HG02571 (cell line): ENCODE measurements around the gene ELOVL6.
"Not testable (repeated sequence)": the region's sequence is repeated elsewhere in the genome, so short reads cannot be mapped to it uniquely, and the experiment has no call there.

ENCODE experiments used
- ATAC-seq: cut with Tn5 transposase; IDR thresholded peaks from one replicate; pipeline ENCODE4 v1.9.1; 2021; ENCODE audit warnings: mild to moderate bottlenecking, moderate library complexity; ENCODE audit not compliant: unreplicated experiment

Gene ELOVL6

DNA sequence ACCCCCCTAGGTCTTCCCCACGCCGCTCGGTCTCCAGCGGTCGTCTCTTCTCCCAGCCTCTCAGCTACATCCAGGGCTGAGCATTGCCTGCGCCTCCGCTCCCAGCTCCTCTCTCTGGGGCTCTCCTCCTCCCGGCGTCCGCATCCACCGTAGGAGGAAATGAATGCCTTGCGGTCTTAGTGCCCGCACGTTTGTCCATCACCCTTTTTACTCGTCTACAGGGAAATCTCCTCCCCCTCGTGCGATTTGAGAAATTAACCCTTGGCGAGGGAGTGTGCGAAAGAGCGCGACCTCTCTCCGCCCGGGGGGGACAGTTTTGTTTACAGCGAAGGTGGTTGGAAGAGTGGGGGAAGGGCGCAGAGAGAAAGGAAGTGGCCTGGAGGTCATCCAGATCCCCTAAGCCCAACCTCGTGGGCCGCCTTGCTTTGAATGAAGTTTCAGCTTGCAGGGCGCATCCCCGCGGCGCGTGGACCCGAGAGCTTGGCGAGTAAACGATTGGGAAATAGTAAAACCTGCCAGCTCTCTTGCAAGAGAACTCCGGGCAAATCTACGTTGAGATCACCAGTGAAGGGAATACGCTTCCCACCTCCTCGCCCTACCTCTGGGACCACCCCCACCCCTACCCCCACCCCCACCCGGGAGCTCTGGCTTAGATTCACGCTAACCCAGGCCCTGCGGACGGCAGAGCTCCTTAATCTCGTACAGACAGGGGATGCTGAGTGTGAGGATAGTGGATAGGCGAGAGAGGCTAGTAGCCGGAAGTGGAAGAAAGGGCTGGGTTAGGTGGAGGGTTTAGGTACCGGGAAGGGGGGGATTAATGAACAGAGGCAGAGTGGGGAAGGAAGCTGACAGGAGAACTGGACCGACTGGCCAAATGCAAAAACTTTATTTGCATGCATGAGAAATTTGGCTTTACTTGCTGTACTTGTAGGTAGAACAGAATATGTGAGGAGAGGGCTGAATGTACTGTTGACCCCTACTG, at the start of gene ELOVL6:
Gene ELOVL6 (minus strand): TSS at position 181 of the 982 bp plus-strand sequence. CDS start 280 bp downstream, outside the sequence.
- ATAC-seq: no peak

DNA sequence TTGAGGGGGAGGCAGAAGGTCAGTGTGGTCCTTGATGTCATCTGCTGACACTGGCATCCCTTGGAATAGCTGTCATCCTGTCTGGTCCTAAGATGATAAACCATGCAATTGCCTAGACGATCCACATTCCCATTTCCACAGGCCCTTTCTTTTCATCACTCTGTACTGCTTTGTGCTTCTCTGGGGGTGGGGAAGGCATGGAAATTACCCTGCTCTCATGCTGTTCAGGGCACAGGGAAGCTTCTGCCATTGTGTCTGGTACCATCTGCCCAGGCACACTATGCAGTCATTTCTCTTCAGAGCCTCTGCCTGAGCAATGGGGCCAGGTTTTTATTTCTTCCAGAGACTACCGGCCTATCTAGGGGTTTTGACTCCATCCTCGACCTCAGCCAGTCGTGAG, 49.7 kb upstream of the ELOVL6 start:
- no peak for ATAC-seq

DNA sequence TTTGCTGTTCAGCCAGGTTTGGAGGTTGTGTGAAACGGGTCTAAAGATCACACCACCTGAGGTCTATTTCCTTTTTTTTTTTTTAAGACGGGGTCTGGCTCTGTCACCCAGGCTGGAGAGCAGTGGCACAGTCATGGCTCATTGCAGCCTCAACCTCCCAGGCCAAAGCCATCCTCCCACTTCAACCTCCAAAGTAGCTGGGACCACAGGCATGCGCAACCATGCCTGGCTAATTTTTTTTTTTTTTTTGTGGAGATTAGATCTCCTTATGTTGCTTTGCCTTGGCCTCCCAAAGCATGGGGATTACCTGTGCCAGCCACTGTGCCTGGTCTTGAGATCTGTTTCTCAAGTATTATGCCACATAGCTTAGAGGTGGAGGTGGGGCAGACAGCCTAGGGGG, 49.2 kb upstream of the ELOVL6 start:
- ATAC-seq: no peak

DNA sequence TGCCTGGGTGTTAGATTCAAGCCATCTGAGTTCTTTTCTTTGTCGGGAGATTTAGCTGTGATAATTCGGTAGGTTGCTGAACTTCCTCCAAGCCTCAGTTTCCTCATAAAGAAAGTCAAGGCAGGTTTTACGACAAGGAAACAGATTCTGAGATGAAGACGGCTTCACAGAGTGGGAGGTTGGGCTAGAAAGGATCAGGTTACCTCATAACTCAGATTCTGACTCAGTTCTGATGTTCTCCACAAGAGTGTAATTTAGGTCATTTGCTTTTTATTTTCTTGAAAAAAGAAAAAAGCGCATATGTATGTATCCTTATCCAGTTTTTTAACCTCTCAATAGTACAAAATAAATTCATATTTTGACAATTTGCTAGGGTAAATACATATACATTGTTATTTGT, 47.2 kb upstream of the ELOVL6 start:
- no peak for ATAC-seq

DNA sequence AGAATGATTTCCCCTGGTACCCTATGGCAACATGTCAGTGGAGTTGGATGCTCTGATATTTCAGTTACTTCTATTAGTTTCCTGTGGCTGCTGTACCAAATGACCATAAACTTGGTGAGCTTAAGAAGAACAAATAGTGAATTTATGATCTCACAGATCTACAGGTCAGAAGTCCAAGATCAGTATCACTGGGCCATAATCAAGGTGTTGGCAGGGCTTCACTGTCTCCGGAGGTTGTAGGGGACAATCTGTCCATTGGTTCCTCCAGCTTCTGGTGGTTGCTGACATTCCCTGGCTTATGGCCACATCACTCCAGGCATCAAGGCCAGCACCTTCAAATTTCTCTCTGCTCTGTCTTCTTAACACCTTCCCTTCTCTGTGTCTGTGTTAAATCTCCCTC, 37.9 kb upstream of the ELOVL6 start:
- no peak for ATAC-seq

- not testable (repeated sequence) for ATAC-seq
Observed at GRCh38 chr4:110233581-110233980, 35.2 kb upstream of the ELOVL6 start.

- no peak for ATAC-seq
Observed at GRCh38 chr4:110231869-110232268, 33.5 kb upstream of the ELOVL6 start.

DNA sequence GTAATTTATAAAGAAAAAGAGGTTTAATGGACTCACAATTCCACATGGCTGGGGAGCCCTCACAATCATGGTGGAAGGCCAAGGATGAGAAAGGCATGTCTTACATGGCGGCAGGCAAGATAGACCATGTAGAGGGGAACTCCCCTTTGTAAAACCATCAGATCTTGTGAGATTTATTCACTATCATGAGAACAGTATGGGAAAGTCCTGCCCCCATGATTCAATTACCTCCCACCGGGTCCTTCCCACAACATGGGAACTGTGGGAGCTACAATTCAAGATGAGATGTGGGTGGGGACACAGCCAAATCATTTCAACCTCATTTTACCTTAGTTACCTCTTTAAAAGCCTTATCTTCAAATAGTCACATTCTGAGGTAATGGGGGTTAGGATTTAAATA, 30.9 kb upstream of the ELOVL6 start:
- ATAC-seq: no peak

DNA sequence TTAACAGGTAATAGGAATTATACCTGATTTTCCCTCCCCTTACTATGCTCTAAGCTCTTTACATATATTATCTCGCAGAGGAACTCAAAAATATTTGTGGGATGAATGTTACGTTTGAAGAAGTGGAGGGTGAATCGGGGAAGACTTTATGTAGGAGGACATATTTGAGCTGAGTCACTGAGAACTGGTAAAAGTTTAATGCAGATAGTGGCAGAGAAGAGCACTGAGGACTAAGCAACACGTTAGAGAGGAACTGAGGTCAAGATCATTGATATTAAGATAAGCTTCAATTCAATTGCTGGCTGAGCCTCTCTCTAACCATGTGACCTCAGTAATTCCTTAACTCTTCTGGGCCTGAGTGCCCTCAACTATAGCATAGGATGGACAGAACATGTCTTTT, 26.4 kb upstream of the ELOVL6 start:
- no peak for ATAC-seq

GRCh38 chr4:110224142-110224541, 25.7 kb upstream of the ELOVL6 start:
- no peak for ATAC-seq

GRCh38 chr4:110218935-110219334, 20.5 kb upstream of the ELOVL6 start:
- ATAC-seq: not testable (repeated sequence)

DNA sequence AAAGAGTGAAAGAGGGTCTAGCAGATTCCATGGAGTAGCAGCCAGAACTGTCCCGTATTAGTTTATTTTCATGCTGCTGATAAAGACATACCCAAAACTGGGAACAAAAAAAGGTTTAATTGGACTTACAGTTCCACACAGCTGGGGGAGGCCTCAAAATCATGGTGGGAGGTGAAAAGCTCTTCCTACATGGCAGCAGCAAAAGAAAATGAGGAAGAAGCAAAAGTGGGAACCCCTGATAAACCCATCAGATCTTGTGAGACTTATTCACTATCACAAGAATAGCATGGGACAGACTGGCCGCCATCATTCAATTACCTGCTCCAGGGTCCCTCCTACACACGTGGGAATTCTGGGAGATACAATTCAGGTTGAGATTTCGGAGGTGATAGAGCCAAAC, 18.8 kb upstream of the ELOVL6 start:
- ATAC-seq: not testable (repeated sequence)

DNA sequence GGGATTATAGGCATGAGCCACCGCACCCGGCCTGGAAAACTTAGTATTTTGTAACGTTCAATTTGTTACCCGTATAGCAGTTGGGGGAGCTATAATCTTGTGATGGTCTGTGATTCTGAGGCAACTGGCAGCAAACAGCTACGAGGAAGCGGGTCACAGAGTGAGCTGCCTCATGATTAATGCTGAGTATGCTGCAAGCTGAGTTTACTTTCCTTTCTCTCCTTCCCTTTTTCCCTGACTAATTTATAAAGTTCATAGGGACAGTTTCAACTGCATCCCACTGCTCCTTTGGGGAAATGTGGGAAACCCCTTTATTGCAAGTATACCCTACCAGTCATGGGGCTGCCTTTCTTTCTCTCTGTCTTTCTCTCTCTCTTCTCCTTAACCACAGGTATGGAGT, 17.7 kb upstream of the ELOVL6 start:
- ATAC-seq: no peak

DNA sequence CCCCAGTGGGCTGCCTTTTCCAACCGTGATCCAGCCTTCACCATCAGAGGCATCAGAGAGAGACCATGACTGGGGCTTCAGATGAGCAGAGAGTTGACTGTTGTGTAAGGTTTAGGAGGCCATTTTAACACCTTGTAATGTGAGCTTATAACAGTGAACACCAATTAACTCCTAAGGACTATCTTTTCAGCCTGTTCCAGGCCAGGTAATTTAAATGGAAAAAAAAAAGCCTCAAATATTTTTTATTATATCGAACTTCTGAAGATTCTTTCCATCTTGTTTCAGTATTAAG, 13.3 kb upstream of the ELOVL6 start:
- ATAC-seq: no peak

DNA sequence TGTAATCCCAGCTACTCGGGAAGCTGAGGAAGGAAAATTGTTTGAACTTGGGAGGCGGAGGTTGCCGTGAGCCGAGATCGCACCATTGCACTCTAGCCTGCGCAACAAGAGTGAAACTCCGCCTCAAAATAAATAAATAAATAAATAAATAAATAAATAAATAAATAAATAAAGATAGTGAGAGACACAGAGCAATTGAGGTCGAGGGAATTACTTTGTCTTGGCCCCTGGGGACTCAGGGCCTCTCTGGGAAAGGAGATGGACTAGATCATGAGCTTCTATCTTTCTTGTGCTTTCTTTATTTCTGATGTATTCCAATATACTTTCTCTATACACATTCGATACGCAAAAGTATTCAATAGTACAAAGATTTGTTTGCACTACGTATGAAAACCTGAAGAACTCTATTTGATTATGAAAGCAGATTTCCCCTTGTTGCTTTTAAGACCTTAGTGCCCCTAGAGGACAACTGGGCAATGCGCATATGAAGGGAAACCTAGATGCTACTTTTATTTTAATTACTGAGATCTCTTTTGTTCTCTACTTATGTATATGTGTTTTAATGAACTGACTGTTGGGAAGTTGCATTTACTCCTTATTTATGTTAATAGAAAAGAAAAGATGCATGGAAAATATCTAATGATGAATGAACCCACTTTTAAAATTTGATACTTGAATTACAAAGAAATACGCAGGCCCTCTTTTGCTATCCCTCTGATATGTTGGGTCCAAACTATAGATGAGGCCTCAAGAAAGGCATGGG, 12.8 kb upstream of the ELOVL6 start:
- ATAC-seq: peak; percentile 89

DNA sequence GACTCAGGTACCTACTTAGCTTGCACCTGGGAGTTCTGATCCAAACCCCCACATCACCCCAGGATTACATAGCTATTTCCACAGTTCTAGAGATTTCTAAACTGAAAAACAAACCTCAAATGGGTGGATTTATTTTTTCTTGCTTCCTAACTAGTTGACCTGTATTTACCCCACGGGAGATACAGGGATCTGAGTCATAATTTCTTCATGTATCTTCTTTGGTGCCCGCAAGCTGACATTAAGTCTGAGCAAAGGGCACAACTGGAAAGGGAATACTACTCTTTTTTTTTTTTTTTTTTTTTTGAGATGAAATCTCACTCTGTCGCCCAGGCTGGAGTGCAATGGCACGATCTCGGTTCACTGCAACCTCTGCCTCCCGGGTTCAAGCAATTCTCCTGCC, 10.0 kb upstream of the ELOVL6 start:
- no peak for ATAC-seq

GRCh38 chr4:110207233-110207632, 8.8 kb upstream of the ELOVL6 start:
- no peak for ATAC-seq

DNA sequence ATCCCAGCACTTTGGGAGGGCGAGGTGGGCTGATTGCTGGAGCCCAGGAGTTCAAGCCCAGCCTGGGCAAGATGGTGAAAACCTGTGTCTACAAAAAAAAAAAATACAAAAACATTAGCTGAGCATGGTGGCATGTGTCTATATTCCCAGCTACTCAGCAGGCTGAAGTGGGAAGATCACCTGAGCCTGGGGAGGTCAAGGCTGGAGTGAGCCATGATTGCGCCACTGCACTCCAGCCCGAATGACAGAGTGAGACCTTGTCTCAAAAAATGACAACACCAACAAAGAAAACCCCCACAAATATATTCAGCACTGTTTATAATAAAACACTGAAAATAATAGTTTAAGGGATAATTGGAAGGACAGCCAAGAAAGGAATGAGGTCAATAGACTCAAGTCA, 3.6 kb upstream of the ELOVL6 start:
- ATAC-seq: no peak

DNA sequence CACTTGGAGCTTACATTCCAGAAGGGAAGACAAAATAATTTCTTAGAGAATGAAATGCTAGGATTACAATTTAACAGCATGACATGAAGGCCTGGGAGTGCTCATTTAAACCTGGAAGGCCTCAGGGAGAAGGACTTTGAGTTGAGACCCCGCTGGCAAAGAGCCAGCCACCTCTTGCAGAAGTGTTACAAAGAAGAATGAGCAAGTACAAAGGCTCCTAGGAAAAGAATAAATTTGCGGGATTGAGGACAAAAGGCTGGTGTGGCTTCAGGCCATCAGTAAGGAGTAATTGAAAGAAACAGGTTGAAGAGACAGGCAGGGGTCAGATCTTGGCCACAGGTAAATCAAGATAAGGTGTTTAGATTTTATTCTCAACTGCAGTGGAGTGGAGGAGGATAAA, 3.1 kb upstream of the ELOVL6 start:
- no peak for ATAC-seq

- ATAC-seq: no peak
Observed at GRCh38 chr4:110200689-110201088, 2.3 kb upstream of the ELOVL6 start.

DNA sequence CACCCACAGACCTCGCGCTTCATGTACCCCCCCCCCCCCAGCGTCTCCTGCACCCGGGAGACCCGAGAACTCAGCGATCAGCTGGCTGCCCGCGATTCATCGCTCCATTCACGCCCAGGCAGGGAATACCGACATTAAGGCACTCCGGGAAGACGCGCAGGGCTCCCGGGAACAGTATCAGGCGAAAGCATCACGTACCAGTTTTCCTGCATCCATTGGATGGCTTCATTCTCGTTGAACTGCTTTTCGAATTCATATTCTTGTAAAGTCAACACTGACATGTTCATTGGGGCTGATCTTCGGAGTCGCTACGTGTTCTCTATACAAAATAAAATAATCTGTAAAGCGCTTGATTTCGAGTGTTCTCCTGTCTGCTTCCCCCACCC, 373 bp downstream of the ELOVL6 start:
- ATAC-seq: no peak

- no peak for ATAC-seq
Observed at GRCh38 chr4:110197529-110198042, 829 bp downstream of the ELOVL6 start.
